Ishikawa (cell line): Measurements from ENCODE around the gene PSMD13.

Experiments used
- CEBPB ChIP-seq: IDR thresholded peaks from 2 replicates; pipeline ENCODE4 v1.6.1; 2012
- CREB1 ChIP-seq: IDR thresholded peaks from 2 replicates; pipeline ENCODE4 v1.6.1; 2012; ENCODE audit warnings: low read depth
- EGR1 ChIP-seq: IDR thresholded peaks from 2 replicates; pipeline ENCODE4 v1.6.1; 2012
- EP300 ChIP-seq: IDR thresholded peaks from 2 replicates; pipeline ENCODE4 v1.6.1; 2012; ENCODE audit warnings: borderline replicate concordance
- FOXM1 ChIP-seq: IDR thresholded peaks from 2 replicates; pipeline ENCODE4 v1.6.1; 2012; ENCODE audit warnings: low read depth, borderline replicate concordance
- NFIC ChIP-seq: IDR thresholded peaks from 2 replicates; pipeline ENCODE4 v1.6.1; 2012
- RAD21 ChIP-seq: IDR thresholded peaks from 2 replicates; pipeline ENCODE4 v1.6.1; 2012; ENCODE audit warnings: low read depth
- TAF1 ChIP-seq: IDR thresholded peaks from 2 replicates; pipeline ENCODE4 v1.6.1; 2012; ENCODE audit warnings: low read depth, mild to moderate bottlenecking
- TCF12 ChIP-seq: IDR thresholded peaks from 2 replicates; pipeline ENCODE4 v1.6.1; 2012; ENCODE audit warnings: low read depth
- TEAD4 ChIP-seq: IDR thresholded peaks from 2 replicates; pipeline ENCODE4 v1.6.1; 2012
- YY1 ChIP-seq: IDR thresholded peaks from 2 replicates; pipeline ENCODE4 v1.6.1; 2012; ENCODE audit warnings: low read depth
- TF ChIP-seq, protein P1 (sequence below): IDR thresholded peaks from 2 replicates; pipeline ENCODE4 v1.6.1; 2012
- TF ChIP-seq, protein P2 (sequence below): IDR thresholded peaks from 2 replicates; pipeline ENCODE4 v1.6.1; 2012
- TF ChIP-seq, protein P3 (sequence below): IDR thresholded peaks from 2 replicates; pipeline ENCODE4 v1.6.1; 2012; ENCODE audit warnings: low read depth, mild to moderate bottlenecking

The PSMD13 gene

DNA sequence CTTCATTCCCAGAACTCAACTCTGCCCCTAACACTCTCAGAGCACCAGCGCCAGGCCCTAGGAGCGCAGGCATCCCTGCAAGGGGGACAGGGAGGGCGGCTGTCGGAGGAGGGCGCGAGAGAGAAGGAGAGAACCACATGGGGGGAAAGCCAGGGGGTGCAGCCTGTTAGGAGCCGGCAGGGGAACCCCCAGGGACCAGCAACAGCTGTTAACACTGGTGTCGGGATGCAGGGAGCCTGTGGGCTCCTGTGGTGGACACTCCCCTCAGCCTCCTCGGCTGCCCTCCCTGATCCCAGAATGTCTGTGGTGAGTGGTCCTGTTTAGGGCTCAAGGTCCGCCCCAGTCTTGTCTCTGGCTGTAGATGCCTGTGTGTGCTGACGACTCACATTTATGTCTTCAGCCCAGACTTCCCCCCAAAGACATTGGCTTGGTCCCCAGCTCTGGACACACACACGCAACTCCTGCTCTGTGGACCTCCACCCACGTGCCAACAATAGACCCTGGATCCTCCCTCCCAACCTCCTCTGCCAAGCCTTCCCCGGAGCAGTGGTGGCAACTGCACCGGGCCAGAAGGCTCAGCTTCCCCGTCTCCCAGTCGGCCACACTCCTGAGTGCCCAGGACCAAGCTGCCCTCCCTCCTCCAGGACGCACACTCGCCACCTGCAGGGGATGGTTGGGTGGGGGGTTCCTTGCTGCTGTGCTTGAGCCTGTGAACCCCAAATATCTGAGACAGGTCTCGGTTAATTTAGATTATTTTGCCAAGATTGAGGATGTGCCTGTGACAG lies 63.4 kb downstream of the PSMD13 start:
- TF ChIP-seq, protein P1, sequence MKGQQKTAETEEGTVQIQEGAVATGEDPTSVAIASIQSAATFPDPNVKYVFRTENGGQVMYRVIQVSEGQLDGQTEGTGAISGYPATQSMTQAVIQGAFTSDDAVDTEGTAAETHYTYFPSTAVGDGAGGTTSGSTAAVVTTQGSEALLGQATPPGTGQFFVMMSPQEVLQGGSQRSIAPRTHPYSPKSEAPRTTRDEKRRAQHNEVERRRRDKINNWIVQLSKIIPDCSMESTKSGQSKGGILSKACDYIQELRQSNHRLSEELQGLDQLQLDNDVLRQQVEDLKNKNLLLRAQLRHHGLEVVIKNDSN = no peak
- TF ChIP-seq RAD21 (no peak), YY1 (no peak), TAF1 (no peak), FOXM1 (no peak), CREB1 (no peak), EGR1 (no peak), CEBPB (no peak), TCF12 (no peak), EP300 (no peak), NFIC (no peak), TEAD4 (no peak)
- TF ChIP-seq, protein P2, sequence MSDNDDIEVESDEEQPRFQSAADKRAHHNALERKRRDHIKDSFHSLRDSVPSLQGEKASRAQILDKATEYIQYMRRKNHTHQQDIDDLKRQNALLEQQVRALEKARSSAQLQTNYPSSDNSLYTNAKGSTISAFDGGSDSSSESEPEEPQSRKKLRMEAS = no peak
- TF ChIP-seq, protein P3, sequence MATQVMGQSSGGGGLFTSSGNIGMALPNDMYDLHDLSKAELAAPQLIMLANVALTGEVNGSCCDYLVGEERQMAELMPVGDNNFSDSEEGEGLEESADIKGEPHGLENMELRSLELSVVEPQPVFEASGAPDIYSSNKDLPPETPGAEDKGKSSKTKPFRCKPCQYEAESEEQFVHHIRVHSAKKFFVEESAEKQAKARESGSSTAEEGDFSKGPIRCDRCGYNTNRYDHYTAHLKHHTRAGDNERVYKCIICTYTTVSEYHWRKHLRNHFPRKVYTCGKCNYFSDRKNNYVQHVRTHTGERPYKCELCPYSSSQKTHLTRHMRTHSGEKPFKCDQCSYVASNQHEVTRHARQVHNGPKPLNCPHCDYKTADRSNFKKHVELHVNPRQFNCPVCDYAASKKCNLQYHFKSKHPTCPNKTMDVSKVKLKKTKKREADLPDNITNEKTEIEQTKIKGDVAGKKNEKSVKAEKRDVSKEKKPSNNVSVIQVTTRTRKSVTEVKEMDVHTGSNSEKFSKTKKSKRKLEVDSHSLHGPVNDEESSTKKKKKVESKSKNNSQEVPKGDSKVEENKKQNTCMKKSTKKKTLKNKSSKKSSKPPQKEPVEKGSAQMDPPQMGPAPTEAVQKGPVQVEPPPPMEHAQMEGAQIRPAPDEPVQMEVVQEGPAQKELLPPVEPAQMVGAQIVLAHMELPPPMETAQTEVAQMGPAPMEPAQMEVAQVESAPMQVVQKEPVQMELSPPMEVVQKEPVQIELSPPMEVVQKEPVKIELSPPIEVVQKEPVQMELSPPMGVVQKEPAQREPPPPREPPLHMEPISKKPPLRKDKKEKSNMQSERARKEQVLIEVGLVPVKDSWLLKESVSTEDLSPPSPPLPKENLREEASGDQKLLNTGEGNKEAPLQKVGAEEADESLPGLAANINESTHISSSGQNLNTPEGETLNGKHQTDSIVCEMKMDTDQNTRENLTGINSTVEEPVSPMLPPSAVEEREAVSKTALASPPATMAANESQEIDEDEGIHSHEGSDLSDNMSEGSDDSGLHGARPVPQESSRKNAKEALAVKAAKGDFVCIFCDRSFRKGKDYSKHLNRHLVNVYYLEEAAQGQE = no peak
